ENCODE data around the gene SPTBN1.

The SPTBN1 gene

GRCh38 chr2:54564439-54564838 is 108.3 kb downstream of the SPTBN1 start:
- DNase-seq (ENCODE audit: low read depth), result no peak
- H3K4me3 ChIP-seq (ENCODE audit: low read length), result no peak overlapping the region
- TF ChIP-seq CTCF (conservative IDR thresholded peaks at IDR 0.05; ENCODE audit: low read length), result no peak

GRCh38 chr2:54565551-54565950 is 109.4 kb downstream of the SPTBN1 start:
- no peak for DNase-seq (ENCODE audit: low read depth)
- TF ChIP-seq CTCF (conservative IDR thresholded peaks at IDR 0.05; ENCODE audit: low read length), result no peak
- no peak overlapping the region for H3K4me3 ChIP-seq (ENCODE audit: low read length)

DNA sequence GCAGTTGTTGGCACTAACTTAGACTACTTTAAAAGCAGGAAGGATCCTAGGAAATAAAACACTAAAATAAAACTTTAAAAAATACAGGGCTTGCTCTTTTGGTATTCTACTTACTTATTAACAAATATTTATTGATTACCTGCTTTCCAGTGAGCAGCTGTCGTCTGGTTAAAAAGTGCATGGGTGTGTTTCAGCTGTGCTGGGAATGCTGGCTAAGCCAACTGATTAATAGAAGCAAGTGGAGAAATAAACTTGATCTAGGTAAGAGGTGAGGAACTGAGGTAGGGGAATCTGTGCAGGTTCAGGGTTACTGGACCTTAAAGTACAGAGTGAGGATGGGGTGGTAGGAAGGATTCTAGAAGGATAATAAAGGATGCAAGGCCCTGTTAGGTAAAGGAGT is 110.8 kb downstream of the SPTBN1 start:
- no peak for TF ChIP-seq CTCF (conservative IDR thresholded peaks at IDR 0.05; ENCODE audit: low read length)
- DNase-seq (ENCODE audit: low read depth), result no peak
- H3K4me3 ChIP-seq (ENCODE audit: low read length), result no peak overlapping the region

DNA sequence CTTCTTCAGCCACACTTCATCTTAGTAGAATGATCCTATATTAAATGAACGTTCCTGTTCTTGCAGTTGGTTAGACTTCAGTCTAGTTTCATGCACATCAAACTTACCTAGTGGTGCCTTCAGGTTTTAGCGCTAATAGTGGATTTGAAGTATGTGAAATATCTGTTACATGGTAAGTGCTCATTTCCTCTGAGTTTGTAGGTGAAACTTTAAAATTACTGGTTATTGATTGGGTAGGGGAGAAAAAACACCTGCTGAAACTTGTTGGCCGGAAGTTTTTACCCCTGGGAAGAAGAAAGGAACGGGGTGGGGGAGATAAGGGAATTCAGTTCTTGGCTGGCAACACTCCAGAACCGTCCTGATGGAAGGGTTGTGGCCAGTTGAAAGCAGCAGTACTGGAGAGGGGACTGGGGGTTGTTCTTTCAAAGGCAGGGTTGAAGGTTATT is 112.8 kb downstream of the SPTBN1 start:
- TF ChIP-seq CTCF (conservative IDR thresholded peaks at IDR 0.05; ENCODE audit: low read length), result no peak
- DNase-seq (ENCODE audit: low read depth), result no peak
- no peak overlapping the region for H3K4me3 ChIP-seq (ENCODE audit: low read length)

- no peak for DNase-seq (ENCODE audit: low read depth)
- H3K4me3 ChIP-seq (ENCODE audit: low read length), result no peak overlapping the region
- no peak for TF ChIP-seq CTCF (conservative IDR thresholded peaks at IDR 0.05; ENCODE audit: low read length)
These were observed 113.7 kb downstream of the SPTBN1 start for GRCh38 chr2:54569745-54570301.

- no peak for TF ChIP-seq CTCF (conservative IDR thresholded peaks at IDR 0.05; ENCODE audit: low read length)
- no peak overlapping the region for H3K4me3 ChIP-seq (ENCODE audit: low read length)
- DNase-seq (ENCODE audit: low read depth), result no peak
These were observed 114.3 kb downstream of the SPTBN1 start for GRCh38 chr2:54570321-54570855.

- H3K4me3 ChIP-seq (ENCODE audit: low read length), result peak overlapping the region; percentile 7; the same call in 1 of the 2 replicates
- DNase-seq (ENCODE audit: low read depth), result peak; percentile 95
- no peak for TF ChIP-seq CTCF (conservative IDR thresholded peaks at IDR 0.05; ENCODE audit: low read length)
These were observed 115.0 kb downstream of the SPTBN1 start for GRCh38 chr2:54570925-54571694.
